ENCODE results near the gene TMEM61. TPM values are rescaled to one million over a fixed set of nuclear protein-coding genes. Genes with fewer than 3 reads are reported as not detected.

The TMEM61 gene
- total RNA-seq, 3 donors from 2014 or later = 0.32 to 8.3 (median 7.5) TPM

- Histone ChIP-seq H3K4me1 (no peaks in the 10 kb centered on the region), H3K36me3 (no peaks in the 10 kb centered on the region), H3K9me3 (no peaks in the 10 kb centered on the region), H3K27me3 (peaks cover 0 to 3% of the 10 kb centered on the region in 2 donors), H3K4me3 (no peak overlapping the region), H3K27ac (no peak overlapping the region)
- intact Hi-C loops (cut with DNase I; ENCODE audit: low total_unique reads) = no loop called here
- TF ChIP-seq POLR2AphosphoS5 (IDR thresholded peaks at IDR 0.05) (no peak), CTCF (IDR thresholded peaks at IDR 0.05) (no peak), POLR2A (IDR thresholded peaks at IDR 0.05) (no peak)
- no peak for DNase-seq (ENCODE audit: low spot score in 2 of 2)
Observed at GRCh38 chr1:54991939-54992338, 11.5 kb downstream of the TMEM61 start.

- H3K4me3 ChIP-seq = no peak overlapping the region
- no peak overlapping the region for H3K27ac ChIP-seq
- no peaks in the 10 kb centered on the region for H3K36me3 ChIP-seq
- no peak for DNase-seq (ENCODE audit: low spot score in 2 of 2)
- intact Hi-C loops (cut with DNase I; ENCODE audit: low total_unique reads) = no loop called here
- no peaks in the 10 kb centered on the region for H3K9me3 ChIP-seq
- H3K4me1 ChIP-seq = no peaks in the 10 kb centered on the region
- no peak for TF ChIP-seq CTCF (IDR thresholded peaks at IDR 0.05)
- TF ChIP-seq POLR2AphosphoS5 (IDR thresholded peaks at IDR 0.05) = no peak
- no peak for TF ChIP-seq POLR2A (IDR thresholded peaks at IDR 0.05)
- peaks cover 0 to 12% of the 10 kb centered on the region in 2 donors for H3K27me3 ChIP-seq
Observed at GRCh38 chr1:54993140-54993539, 12.7 kb downstream of the TMEM61 start.

GRCh38 chr1:54994355-54994990 lies 14.0 kb downstream of the TMEM61 start:
- H3K4me1 ChIP-seq = no peaks in the 10 kb centered on the region
- H3K27ac ChIP-seq = no peak overlapping the region
- intact Hi-C loops (cut with DNase I; ENCODE audit: low total_unique reads) = no loop called here
- TF ChIP-seq POLR2A (IDR thresholded peaks at IDR 0.05) = no peak
- TF ChIP-seq POLR2AphosphoS5 (IDR thresholded peaks at IDR 0.05) = no peak
- no peak for TF ChIP-seq CTCF (IDR thresholded peaks at IDR 0.05)
- no peaks in the 10 kb centered on the region for H3K36me3 ChIP-seq
- no peaks in the 10 kb centered on the region for H3K9me3 ChIP-seq
- H3K27me3 ChIP-seq = peaks cover 0 to 14% of the 10 kb centered on the region in 2 donors
- H3K4me3 ChIP-seq = no peak overlapping the region
- no peak for DNase-seq (ENCODE audit: low spot score in 2 of 2)

- no peak overlapping the region for H3K4me3 ChIP-seq
- intact Hi-C loops (cut with DNase I; ENCODE audit: low total_unique reads) = no loop called here
Observed at GRCh38 chr1:54995013-54995760, 14.8 kb downstream of the TMEM61 start.

More at GRCh38 chr1:54995013-54995760, 14.8 kb downstream of the TMEM61 start:
- Histone ChIP-seq H3K4me1 (no peaks in the 10 kb centered on the region), H3K36me3 (no peaks in the 10 kb centered on the region), H3K9me3 (no peaks in the 10 kb centered on the region), H3K27ac (no peak overlapping the region), H3K27me3 (peaks cover 0 to 14% of the 10 kb centered on the region in 2 donors)
- DNase-seq (ENCODE audit: low spot score in 2 of 2) = no peak
- no peak for TF ChIP-seq POLR2A (IDR thresholded peaks at IDR 0.05)
- TF ChIP-seq CTCF (IDR thresholded peaks at IDR 0.05) = no peak
- no peak for TF ChIP-seq POLR2AphosphoS5 (IDR thresholded peaks at IDR 0.05)

All from breast epithelium (tissue), 4 donors.